HG03378 (cell line): Measurements from ENCODE around the gene C22orf31.

Experiments
- ATAC-seq: cut with Tn5 transposase; IDR thresholded peaks from one replicate; pipeline ENCODE4 v1.9.1; 2021; ENCODE audit warnings: mild to moderate bottlenecking, moderate library complexity; ENCODE audit not compliant: unreplicated experiment

C22orf31 gene

DNA sequence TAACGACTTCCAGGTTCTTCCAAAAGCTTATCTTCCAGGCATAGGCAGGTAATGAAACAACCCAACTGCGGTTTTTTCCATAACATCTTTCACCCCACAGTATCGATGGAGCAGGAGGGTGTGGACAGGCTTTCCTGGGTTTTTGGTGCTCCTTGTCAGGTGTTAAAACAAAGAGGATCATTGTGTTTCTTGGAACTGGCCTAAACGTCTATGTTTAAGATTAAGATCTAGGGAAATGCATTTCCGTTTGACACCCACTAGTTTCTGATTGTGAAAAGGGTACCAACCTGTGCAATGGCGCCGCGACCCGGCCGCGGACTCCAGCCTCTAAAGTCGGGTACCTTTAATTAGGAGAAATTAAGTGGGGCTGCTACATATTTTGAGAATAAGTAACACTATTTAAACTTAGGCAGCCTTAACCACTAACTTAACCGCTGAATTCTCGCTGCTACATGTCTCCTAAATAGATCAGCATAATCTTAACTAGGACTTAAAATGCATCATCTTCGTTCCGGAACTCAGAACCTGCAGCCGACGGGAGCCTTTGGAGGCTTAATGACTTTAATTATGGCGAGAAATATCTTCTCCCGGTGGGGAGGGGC lies 31.5 kb downstream of the C22orf31 start:
- no peak for ATAC-seq

DNA sequence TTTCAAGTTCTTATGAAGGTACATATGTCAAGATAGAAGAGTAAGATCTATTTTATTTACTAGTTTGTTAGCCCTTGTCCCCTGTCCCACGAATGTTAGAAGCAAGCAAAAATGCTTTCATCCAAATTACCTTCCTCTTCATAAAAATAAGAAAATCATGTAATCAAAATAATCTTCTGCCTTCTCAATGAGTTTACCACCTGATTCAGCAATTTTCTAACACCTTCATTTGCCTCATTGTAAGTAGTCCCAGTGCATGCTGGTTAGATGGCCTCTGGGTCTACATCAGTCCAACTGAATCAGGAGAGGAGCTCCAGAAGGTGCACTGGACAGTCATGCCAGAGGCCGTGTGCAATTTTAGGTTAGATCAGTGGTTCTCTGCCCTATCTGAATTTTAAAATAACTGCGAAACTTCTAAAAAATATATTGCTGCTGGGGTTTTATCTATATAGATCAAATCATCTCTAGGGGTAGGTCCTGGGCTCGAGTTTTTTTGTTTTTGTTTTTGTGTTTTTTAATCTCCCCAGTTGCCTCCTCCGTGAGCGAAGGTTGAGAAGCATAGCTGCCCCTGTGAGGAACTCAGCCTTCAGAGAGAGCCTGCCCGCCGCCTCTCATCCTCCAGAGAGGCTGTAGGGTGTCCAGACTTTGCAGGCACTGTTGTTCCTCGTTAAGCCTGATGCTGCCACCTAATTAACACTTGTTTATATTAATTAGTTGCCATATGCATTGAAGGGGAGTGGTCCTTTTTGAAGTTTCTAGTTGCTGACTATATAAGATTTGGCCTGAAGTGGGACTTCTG lies 32.2 kb downstream of the C22orf31 start:
- ATAC-seq, result no peak

DNA sequence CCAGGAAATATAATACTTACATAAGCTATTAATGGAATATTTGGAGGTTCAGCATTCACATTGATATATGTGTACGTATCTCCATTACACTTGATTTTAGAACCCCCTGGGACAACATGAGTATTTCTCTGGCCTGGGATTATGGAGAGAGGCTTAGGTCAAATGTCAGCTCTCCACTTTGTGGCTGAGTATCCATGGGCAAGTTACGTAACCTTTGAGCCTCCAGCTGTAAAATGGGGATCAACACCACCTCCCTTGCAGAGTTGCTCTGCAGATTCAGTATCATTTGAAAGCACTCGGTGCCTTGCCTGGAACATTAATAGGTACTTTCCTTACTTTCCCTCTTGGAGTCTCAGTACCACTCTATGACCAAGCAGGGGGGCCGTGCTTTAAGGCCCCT lies 33.2 kb downstream of the C22orf31 start:
- no peak for ATAC-seq

DNA sequence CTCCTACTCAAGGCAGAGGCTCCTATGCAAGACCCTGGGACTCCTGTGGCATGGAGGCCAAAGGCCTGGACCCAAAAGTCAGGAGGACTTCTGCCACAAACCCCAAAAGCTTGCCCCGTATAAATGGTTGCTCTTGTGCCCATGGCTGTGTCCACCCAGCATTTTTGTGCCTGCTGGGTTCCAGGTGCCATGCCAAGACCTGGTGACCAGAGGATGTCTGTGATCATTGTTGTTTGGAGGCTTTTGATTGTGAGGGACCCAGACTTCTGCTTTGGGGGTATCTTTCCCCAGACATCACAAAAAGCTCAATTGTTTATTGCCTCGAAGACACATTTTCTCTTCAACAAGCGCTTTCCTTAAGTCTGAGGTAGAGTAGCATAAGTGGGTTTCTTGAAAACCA lies 35.1 kb downstream of the C22orf31 start:
- ATAC-seq, result no peak

DNA sequence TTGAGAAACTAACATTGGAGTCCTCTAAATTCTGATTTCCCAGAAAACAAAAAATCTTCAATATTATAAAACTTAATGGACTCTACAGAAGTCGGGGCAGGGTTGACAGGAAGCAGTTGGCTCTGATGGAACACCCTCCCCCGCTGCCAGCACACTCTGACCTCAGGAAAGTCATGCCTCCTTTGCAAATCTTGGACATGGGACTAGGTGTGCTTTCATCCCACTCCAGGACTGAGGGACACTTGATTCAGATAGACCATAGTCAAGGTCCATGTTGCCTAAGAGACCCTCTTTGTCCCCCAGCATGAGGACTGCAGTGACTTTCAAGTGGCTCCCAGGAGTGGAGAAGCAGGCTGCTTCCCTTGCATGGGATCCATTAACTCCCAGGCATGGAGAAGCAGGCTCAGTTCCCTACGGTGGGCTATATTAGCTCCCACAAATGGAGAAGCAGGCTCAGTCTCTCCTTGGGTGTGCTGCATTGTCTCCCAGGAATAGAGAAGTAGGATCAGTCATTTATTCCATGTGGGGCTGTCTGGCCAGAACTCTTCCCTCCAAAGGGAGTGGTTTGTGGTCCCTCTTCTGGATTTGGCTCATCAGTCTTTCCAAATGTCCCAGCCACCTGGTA lies 38.3 kb downstream of the C22orf31 start:
- no peak for ATAC-seq

DNA sequence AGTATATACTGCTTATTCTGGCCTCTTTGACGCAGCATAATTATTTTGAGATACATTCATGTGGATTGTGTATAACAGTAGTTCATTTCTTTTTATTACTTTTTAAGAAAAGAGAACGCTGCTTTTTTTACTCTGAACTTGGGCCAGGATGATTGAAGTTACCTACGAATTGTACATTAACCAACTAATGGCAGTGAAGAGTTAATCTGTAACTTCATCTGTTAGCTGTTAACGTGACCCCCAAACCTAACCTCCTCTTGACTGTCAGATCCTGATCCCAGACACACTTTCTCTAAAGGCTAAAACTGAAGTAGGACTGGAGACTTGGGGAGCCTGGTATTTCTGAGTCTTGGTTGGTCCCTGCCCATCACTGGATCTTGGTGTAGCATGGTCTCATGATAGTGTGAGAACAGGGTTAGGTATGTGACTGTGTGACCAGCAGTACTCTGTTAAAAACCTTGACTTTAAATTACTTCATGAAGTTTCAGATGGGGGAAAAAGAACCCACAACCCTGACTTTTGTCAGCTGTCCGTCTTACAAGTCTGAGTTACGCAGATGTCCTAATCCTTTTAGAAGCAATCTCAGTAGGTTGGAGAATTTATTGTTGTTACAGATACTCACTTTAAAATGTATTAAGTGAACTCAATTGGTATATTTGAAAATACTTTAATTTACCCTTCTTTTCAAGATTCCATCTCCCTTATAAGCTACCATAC lies 39.4 kb downstream of the C22orf31 start:
- ATAC-seq, result no peak

DNA sequence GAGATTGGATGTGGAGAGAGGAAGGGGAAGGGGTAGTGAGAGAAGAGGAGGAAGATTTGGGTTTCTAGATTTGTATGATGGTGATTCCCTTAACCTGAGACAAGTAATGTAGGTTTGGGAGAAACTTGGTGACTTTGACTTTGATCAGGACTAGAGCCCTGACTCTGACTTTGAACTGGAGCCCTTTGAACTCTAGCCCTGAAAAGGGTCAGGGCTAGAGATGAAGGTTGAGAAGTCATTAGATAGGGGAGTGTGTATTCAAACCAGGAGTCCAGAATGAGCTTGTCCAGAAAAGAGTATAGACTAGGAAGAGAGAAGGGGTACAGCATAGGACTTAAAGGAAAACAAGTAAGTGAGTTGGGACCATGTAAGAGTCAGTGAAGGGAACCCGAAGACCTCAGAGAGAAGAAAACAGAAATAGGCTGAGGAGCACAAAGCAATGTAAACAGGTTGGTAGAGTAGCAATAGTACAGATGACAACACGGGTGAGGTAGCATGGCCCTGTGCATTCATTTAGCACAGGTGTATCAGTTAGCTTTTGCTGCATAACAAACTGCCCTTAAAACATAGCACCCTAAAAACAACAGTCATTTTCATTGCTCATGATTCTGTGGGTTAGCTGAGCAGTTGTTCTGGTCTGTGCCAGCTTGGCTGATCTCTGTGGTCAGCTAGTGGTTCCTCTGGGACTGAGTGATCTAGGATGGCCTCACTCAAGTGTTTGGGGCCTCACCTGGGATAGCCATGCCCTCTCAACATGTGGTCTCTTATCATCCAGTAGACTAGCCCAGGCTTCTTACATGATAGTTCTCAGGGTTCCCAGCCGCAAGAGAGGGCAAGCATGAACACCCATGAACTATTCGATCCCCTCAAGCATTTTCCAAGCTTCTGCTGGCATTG lies 43.1 kb downstream of the C22orf31 start:
- ATAC-seq, result no peak

DNA sequence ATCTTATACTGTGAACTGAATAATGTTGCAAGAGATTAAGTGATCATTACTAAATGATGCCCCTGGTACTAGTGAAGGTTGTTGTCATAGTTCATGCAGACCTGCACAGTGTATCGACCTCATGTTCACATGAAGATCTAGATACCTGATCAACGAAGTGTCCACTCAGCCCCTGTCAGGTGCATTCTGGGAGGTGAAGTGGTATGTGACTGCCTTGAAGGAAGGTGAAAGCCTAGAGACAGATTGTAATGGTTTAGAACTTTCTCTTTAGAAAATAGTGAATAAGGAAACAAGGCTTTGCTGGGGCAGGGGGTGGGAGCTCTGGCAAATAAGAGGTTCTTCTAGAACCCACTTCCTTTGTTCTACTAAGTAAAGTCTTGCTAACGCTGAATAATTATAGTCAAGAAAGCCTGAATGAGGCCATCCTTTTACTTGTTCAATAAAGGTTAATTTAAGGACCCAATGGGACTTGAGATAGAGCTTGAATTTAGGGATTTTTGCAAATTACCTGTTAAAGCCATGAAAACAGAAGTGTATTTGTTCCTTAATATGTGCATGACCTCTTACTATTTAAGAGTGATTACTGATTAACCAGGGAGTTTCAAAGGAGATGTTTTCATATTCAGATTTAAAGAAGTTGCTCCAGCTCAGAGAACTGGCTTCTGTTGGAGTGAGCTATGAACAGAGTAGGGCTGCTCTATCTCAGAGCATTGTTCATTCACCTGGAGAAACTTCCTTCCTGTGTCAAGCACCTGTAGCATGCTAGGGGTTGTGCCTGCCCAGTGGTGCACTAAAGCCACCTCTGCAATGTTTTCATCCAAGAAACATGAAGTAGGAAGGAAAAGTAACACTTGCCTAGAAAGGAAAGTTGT lies 45.3 kb downstream of the C22orf31 start:
- ATAC-seq, result no peak

DNA sequence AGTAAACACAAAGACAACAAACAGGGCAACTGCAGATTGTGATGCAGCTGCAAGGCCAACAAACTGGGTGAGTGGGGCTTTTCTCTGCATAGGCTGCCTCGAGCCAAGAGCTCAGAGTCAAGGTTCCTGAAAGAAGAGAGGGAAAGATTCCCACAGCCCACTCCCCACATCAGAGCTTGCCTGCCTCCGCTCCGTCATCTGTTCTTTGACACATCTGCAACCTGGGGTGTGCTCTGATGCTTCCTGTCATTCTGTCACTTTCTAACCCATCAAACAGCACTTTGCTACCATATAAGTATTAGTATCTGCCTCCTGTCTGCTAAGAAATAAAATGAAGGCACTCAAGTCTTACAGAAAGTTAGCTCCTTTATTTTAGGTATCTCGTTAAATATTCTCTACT lies 46.9 kb downstream of the C22orf31 start:
- no peak for ATAC-seq

DNA sequence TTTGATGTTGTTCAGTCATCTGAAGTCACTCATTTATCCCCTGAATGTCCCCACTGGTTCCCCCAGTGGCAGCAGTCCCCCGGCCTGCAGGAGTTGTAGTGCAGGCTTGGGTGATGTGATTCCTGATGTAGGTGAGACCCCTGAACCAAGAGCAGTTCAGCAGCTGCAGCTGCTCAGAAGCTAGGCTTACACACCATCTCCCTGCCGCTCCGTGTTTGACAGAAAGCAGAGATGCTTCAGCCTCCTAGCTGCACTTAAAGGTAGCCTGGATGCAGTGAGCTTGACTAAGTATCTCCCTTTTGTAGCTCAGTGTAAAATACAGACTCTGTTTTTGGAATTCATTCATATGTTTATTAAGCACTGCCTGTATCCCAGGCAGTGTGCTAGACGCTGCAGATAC lies 47.3 kb downstream of the C22orf31 start:
- ATAC-seq, result no peak

DNA sequence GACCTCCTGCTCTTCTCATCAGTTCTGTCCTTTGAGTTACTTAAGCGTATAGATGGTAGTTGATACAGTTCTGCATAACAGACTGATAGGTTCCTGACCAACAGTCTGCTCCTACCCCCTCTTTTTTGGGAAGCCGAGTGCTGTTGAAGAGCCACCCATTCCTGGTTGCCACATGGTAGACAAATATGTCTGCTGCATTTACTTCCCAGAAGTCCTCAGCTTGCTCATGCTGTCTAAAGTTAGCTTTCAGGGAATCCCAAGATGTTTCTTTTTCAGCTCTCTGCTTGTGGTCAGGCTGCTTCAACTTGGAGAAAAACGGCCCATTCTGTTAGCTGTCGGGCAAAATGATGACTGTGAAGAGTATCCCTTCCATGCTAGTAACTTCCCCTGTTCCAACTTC lies 48.7 kb downstream of the C22orf31 start:
- no peak for ATAC-seq

DNA sequence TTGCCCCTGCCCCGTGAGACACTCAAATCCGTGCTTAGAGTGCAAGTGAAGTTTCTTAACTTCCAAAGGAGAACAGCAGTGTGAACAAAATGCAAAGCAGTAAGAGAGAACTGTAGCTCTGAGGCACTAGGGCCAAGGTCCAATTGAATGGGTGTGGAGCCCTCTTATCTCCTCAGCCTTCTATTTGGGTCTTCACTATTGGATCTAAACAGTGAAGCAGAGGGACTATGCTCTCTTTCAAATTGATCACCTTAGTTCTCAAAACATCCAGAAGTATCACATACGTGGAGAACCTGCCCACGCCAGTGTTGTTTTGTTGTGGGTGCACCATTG lies 49.6 kb downstream of the C22orf31 start:
- no peak for ATAC-seq

DNA sequence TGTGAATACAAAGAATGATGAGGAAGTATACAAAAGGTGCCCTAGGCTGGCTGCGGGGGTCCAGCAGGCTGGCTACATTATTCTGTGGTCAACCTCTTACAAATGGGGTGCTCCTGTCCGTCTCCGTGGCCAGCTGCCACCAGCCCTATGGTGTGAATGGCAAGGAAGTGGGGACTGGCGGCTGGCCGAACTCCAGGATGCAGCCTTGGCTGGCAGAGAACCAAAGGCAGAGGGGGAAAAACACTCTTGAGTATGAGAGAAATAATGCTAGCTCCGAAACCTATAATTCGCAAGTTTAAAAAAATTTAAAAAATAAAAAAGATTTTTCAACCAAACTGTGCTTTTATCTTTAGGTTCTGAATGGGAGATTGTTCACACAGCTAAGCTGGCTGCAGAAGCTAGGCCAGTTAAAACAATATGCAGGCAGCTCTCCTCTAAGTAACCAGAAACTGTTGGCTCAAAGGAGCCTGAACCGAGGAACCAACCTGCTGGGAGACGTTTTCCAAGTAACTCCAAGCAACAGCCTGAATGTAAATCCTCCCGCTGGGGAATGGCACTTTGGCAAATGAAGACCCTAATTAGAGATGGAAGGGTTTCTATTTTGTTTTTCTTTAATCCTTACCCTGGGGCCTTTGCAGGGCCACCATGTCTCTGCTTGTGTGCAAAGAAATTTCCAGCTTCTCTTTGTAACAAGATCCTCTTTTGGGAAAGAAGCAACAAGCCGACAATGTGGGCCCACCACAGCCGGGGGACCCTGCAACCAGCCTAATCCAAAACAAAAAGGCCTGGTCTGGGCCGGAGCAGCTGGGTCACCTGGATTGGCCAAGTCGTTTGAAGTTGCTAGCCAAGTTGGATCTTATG lies 50.2 kb downstream of the C22orf31 start:
- no peak for ATAC-seq

DNA sequence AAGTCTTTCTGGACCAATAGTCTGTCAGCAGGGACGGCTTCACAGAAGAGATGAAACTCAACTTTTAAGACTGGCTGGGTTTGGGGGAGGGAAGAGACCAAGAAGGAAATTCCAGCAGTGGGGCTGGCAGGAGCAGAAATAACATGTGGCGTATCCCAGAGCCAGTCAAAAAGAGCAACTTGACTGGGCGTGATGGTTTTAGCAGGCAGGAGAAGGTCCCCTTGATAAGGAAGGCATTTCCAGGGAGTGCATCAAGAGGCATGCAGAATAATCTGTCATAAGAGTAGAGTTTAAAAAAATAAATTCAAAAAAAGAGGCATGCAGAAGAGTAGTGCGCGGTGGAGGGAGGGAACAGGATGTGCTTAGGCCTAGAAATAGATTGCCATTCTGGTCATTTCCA lies 52.5 kb downstream of the C22orf31 start:
- ATAC-seq, result no peak
